Nephron (organoid): ENCODE results near the gene GNPTG.

ENCODE experiments used
- H3K27ac Mint-ChIP-seq, 3 experiments: 2 replicates each; pipeline ENCODE4 v1.8.0; 2020; ENCODE audit warnings: mixed read lengths in 3 of 3, mild to moderate bottlenecking in 2 of 3, moderate library complexity in 1 of 3
- H3K27me3 Mint-ChIP-seq: 2 replicates; pipeline ENCODE4 v1.8.0; 2021; ENCODE audit warnings: low read depth, mild to moderate bottlenecking, moderate library complexity, mixed read lengths
- H3K36me3 Mint-ChIP-seq: 2 replicates; pipeline ENCODE4 v1.8.0; 2020; ENCODE audit warnings: low read depth, mixed read lengths
- H3K4me1 Mint-ChIP-seq: 2 replicates; pipeline ENCODE4 v1.8.0; 2020; ENCODE audit warnings: mixed read lengths
- H3K4me3 Mint-ChIP-seq, 3 experiments: 2 replicates each; pipeline ENCODE4 v1.8.0; 2020; ENCODE audit warnings: mild to moderate bottlenecking in 3 of 3, mixed read lengths in 3 of 3, moderate library complexity in 2 of 3
- H3K9me3 Mint-ChIP-seq: 2 replicates; pipeline ENCODE4 v1.8.0; 2020; ENCODE audit warnings: mixed read lengths
- CTCF ChIP-seq, 3 experiments: fragments of 200-600 bp; sonication (generic); IDR thresholded peaks; one replicate each; pipeline ENCODE4 v1.5.0; 2021; ENCODE audit warnings: antibody characterized with exemption in 3 of 3; ENCODE audit not compliant: unreplicated experiment in 3 of 3

GNPTG gene

GRCh38 chr16:1343428-1344242, 8.1 kb upstream of the GNPTG start:
- H3K36me3 Mint-ChIP-seq: no peaks in the 10 kb centered on the region
- peaks cover 21% of the 10 kb centered on the region for H3K27me3 Mint-ChIP-seq
- no peak for TF ChIP-seq CTCF (IDR thresholded peaks at IDR 0.05; ENCODE audit: unreplicated experiment in 3 of 3)
- H3K4me1 Mint-ChIP-seq: peaks cover 5% of the 10 kb centered on the region
- peak overlapping the region; percentile 61 to 84 (median 80) for H3K4me3 Mint-ChIP-seq
- no peaks in the 10 kb centered on the region for H3K9me3 Mint-ChIP-seq
- H3K27ac Mint-ChIP-seq: no peak overlapping the region

GRCh38 chr16:1344499-1344898, 7.2 kb upstream of the GNPTG start:
- H3K4me3 Mint-ChIP-seq: no peak overlapping the region
- no peaks in the 10 kb centered on the region for H3K9me3 Mint-ChIP-seq
- no peak overlapping the region for H3K27ac Mint-ChIP-seq
- H3K36me3 Mint-ChIP-seq: no peaks in the 10 kb centered on the region
- peaks cover 21% of the 10 kb centered on the region for H3K27me3 Mint-ChIP-seq
- no peak for TF ChIP-seq CTCF (IDR thresholded peaks at IDR 0.05; ENCODE audit: unreplicated experiment in 3 of 3)
- peaks cover 5% of the 10 kb centered on the region for H3K4me1 Mint-ChIP-seq

GRCh38 chr16:1345087-1345486, 6.6 kb upstream of the GNPTG start:
- Mint-ChIP-seq H3K27ac (no peak overlapping the region), H3K27me3 (peaks cover 21% of the 10 kb centered on the region), H3K4me3 (no peak overlapping the region), H3K4me1 (peaks cover 5% of the 10 kb centered on the region), H3K36me3 (no peaks in the 10 kb centered on the region), H3K9me3 (no peaks in the 10 kb centered on the region)
- TF ChIP-seq CTCF (IDR thresholded peaks at IDR 0.05; ENCODE audit: unreplicated experiment in 3 of 3): no peak

- no peaks in the 10 kb centered on the region for H3K36me3 Mint-ChIP-seq
- no peak overlapping the region for H3K4me3 Mint-ChIP-seq
- peaks cover 21% of the 10 kb centered on the region for H3K27me3 Mint-ChIP-seq
- TF ChIP-seq CTCF (IDR thresholded peaks at IDR 0.05; ENCODE audit: unreplicated experiment in 3 of 3): no peak
- H3K27ac Mint-ChIP-seq: no peak overlapping the region
- H3K4me1 Mint-ChIP-seq: peaks cover 5% of the 10 kb centered on the region
- H3K9me3 Mint-ChIP-seq: no peaks in the 10 kb centered on the region
Observed at GRCh38 chr16:1345651-1346421, 5.9 kb upstream of the GNPTG start.

GRCh38 chr16:1346422-1347285, 5.1 kb upstream of the GNPTG start:
- H3K4me1 Mint-ChIP-seq: peaks cover 5% of the 10 kb centered on the region
- H3K27me3 Mint-ChIP-seq: peaks cover 21% of the 10 kb centered on the region
- H3K27ac Mint-ChIP-seq: no peak overlapping the region
- TF ChIP-seq CTCF (IDR thresholded peaks at IDR 0.05; ENCODE audit: unreplicated experiment in 3 of 3): no peak
- H3K9me3 Mint-ChIP-seq: no peaks in the 10 kb centered on the region
- H3K36me3 Mint-ChIP-seq: no peaks in the 10 kb centered on the region
- H3K4me3 Mint-ChIP-seq: no peak overlapping the region
